ENCODE data around the gene MAP3K2.

GRCh38 chr2:127320586-127321275, 67.0 kb downstream of the MAP3K2 start:
- TF ChIP-seq, protein P1, sequence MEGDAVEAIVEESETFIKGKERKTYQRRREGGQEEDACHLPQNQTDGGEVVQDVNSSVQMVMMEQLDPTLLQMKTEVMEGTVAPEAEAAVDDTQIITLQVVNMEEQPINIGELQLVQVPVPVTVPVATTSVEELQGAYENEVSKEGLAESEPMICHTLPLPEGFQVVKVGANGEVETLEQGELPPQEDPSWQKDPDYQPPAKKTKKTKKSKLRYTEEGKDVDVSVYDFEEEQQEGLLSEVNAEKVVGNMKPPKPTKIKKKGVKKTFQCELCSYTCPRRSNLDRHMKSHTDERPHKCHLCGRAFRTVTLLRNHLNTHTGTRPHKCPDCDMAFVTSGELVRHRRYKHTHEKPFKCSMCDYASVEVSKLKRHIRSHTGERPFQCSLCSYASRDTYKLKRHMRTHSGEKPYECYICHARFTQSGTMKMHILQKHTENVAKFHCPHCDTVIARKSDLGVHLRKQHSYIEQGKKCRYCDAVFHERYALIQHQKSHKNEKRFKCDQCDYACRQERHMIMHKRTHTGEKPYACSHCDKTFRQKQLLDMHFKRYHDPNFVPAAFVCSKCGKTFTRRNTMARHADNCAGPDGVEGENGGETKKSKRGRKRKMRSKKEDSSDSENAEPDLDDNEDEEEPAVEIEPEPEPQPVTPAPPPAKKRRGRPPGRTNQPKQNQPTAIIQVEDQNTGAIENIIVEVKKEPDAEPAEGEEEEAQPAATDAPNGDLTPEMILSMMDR (IDR thresholded peaks at IDR 0.05) = no peak
- no peak for TF ChIP-seq POLR2A (IDR thresholded peaks at IDR 0.05)

All from thyroid gland (tissue), 4 donors.